NCI-H1930 (cell line): ENCODE results near the gene CLIC2.

Source experiments
- DNase-seq, 2 experiments: peaks; one replicate each; lab custom pipeline; 2025; lab: John Stamatoyannopoulos, UW

CLIC2 gene

GRCh38 chrX:155262970-155263754 lies 71.3 kb downstream of the CLIC2 start:
- no peak for DNase-seq

- no peak for DNase-seq
Observed at GRCh38 chrX:155259752-155260151, 74.7 kb downstream of the CLIC2 start.

- no peak for DNase-seq
Observed at GRCh38 chrX:155251391-155251790, 83.0 kb downstream of the CLIC2 start.

GRCh38 chrX:155247497-155247896 lies 86.9 kb downstream of the CLIC2 start:
- no peak for DNase-seq

- DNase-seq, result no peak
Observed at GRCh38 chrX:155246748-155247147, 87.7 kb downstream of the CLIC2 start.

GRCh38 chrX:155242300-155242699 lies 92.1 kb downstream of the CLIC2 start:
- DNase-seq, result no peak

GRCh38 chrX:155237719-155238118 lies 96.7 kb downstream of the CLIC2 start:
- DNase-seq, result no peak

- DNase-seq, result no peak
Observed at GRCh38 chrX:155235891-155236290, 98.5 kb downstream of the CLIC2 start.

GRCh38 chrX:155231163-155231562 lies 103.3 kb downstream of the CLIC2 start:
- DNase-seq, result no peak
